Peyer's patch (tissue), 4 donors: ENCODE data around the gene RNF13.

Source experiments
- POLR2A ChIP-seq, 2 donors: fragments of 450-650 bp; IDR thresholded peaks; one replicate each; pipeline ENCODE4 v1.5.1; 2017; ENCODE audit warnings: antibody characterized with exemption in 2 of 2, mild to moderate bottlenecking in 2 of 2, moderate library complexity in 2 of 2
- TF ChIP-seq, protein P1 (sequence below), 6 experiments: fragments of 450-650 bp in 4 of 6; fragments of 200-600 bp in 2 of 6; sonication (generic) in 1 of 6; IDR thresholded peaks; one replicate each; pipeline ENCODE4 v1.5.1; 2017 to 2019; ENCODE audit warnings: antibody characterized with exemption in 6 of 6, mild to moderate bottlenecking in 3 of 6, moderate library complexity in 1 of 6

DNA sequence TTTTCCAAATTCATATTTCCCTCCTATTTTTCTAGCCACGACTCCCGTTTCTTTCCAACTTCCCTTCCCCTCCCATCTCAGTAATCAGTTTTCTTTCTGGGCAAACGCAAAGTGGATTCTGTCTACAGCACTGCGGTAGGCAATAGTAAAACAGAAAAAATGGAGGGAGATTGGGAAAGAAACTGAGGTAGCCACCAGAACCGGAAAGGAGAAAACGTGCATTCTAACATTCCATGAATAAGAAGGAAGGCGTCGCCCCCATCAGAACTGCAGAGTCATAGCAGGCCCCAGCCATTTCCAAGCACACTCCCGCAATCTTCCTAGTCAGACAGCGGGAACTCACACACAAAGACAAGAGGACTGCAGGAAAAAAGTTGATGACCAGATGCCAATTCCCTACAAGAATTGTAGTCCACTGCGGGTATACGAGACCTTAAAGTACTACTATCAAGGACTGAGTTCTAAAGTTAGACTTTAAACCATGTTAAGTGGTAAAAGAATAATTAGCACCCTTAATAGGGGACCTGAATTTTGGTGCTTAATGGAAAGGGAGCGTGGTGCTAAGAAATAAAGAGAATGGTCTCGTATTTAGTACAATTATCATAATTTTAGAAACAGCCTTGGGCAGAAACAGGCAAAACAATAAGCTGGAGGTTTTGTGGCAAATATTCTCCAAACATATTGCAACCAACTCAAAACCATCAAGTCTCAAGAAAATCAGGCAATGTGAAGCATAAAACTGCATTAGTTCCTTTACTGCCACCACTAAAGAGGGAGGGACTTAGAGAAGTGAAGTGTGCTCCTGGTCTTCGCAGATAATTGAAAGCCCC is 156.3 kb downstream of the RNF13 start:
- TF ChIP-seq, protein P1, sequence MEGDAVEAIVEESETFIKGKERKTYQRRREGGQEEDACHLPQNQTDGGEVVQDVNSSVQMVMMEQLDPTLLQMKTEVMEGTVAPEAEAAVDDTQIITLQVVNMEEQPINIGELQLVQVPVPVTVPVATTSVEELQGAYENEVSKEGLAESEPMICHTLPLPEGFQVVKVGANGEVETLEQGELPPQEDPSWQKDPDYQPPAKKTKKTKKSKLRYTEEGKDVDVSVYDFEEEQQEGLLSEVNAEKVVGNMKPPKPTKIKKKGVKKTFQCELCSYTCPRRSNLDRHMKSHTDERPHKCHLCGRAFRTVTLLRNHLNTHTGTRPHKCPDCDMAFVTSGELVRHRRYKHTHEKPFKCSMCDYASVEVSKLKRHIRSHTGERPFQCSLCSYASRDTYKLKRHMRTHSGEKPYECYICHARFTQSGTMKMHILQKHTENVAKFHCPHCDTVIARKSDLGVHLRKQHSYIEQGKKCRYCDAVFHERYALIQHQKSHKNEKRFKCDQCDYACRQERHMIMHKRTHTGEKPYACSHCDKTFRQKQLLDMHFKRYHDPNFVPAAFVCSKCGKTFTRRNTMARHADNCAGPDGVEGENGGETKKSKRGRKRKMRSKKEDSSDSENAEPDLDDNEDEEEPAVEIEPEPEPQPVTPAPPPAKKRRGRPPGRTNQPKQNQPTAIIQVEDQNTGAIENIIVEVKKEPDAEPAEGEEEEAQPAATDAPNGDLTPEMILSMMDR (IDR thresholded peaks at IDR 0.05): peak in 1 of 6 experiments; percentile 15
- no peak for TF ChIP-seq POLR2A (IDR thresholded peaks at IDR 0.05)
